GM23338 (cell line): ENCODE measurements around the gene SH3BP5. TPM values are rescaled to one million over a fixed set of nuclear protein-coding genes. Genes with fewer than 3 reads are reported as not detected.

Experiments used
- ATAC-seq: fragments of 200-7000 bp; cut with Tn5 transposase; 3 replicates; pipeline ENCODE4 v1.9.1; 2020
- DNase-seq: peaks from one replicate; pipeline ENCODE4 v3.0.0-alpha.2; 2015; ENCODE audit warnings: low spot score
- H2AFZ ChIP-seq: fragments of 200-600 bp; sonication (generic); 2 replicates; pipeline ENCODE4 v1.8.0; 2016; ENCODE audit warnings: antibody characterized with exemption, mild to moderate bottlenecking, moderate library complexity
- H3F3A ChIP-seq: fragments of 200-600 bp; sonication (generic); replicated peaks from 2 replicates; pipeline ENCODE4 v1.8.0; 2017; ENCODE audit warnings: antibody characterized with exemption, mixed run types, low read depth
- H3K27ac ChIP-seq: fragments of 200-600 bp; sonication (generic); 2 replicates; pipeline ENCODE4 v1.6.1; 2016; ENCODE audit warnings: low read depth
- H3K27me3 ChIP-seq: fragments of 200-600 bp; sonication (generic); 2 replicates; pipeline ENCODE4 v1.8.0; 2016; ENCODE audit warnings: mild to moderate bottlenecking, mixed run types, moderate library complexity; ENCODE audit not compliant: insufficient read depth
- H3K36me3 ChIP-seq: fragments of 200-600 bp; sonication (generic); 2 replicates; pipeline ENCODE4 v1.8.0; 2016; ENCODE audit warnings: mild to moderate bottlenecking; ENCODE audit not compliant: insufficient read depth
- H3K4me1 ChIP-seq: fragments of 200-600 bp; sonication (generic); 2 replicates; pipeline ENCODE4 v1.8.0; 2016; ENCODE audit warnings: mild to moderate bottlenecking, moderate library complexity; ENCODE audit not compliant: insufficient read depth
- H3K4me2 ChIP-seq: fragments of 200-600 bp; sonication (generic); 2 replicates; pipeline ENCODE4 v1.7.1; 2017; ENCODE audit warnings: mixed run types
- H3K4me3 ChIP-seq: fragments of 200-600 bp; sonication (generic); 2 replicates; pipeline ENCODE4 v1.6.1; 2016; ENCODE audit warnings: mixed run types
- H3K79me2 ChIP-seq: fragments of 200-600 bp; sonication (generic); replicated peaks from 2 replicates; pipeline ENCODE4 v1.8.0; 2017; ENCODE audit warnings: mild to moderate bottlenecking; ENCODE audit not compliant: insufficient read depth
- H3K9me2 ChIP-seq: fragments of 200-600 bp; sonication (generic); 2 replicates; pipeline ENCODE4 v1.8.0; 2017; ENCODE audit not compliant: insufficient read depth
- H4K20me1 ChIP-seq: fragments of 200-600 bp; sonication (generic); replicated peaks from 2 replicates; pipeline ENCODE4 v1.8.0; 2017; ENCODE audit warnings: mild to moderate bottlenecking; ENCODE audit not compliant: insufficient read depth
- H3K27ac Mint-ChIP-seq: 2 replicates; pipeline ENCODE4 v1.8.0; 2020; ENCODE audit warnings: inconsistent platforms, mild to moderate bottlenecking, moderate library complexity, mixed read lengths
- H3K27me3 Mint-ChIP-seq: 3 replicates; pipeline ENCODE4 v1.8.0; 2022; ENCODE audit warnings: low read depth, mild to moderate bottlenecking, moderate library complexity, mixed read lengths, inconsistent platforms; ENCODE audit not compliant: insufficient read depth, poor library complexity
- H3K36me3 Mint-ChIP-seq: 3 replicates; pipeline ENCODE4 v1.8.0; 2021; ENCODE audit warnings: low read depth, mild to moderate bottlenecking, inconsistent platforms, moderate library complexity, mixed read lengths
- H3K4me1 Mint-ChIP-seq: 3 replicates; pipeline ENCODE4 v1.8.0; 2020; ENCODE audit warnings: mild to moderate bottlenecking, inconsistent platforms, mixed read lengths
- H3K4me3 Mint-ChIP-seq: 3 replicates; pipeline ENCODE4 v1.8.0; 2021; ENCODE audit warnings: moderate library complexity, mild to moderate bottlenecking, inconsistent platforms, mixed read lengths
- H3K9me3 Mint-ChIP-seq: 3 replicates; pipeline ENCODE4 v1.8.0; 2020; ENCODE audit warnings: moderate library complexity, mild to moderate bottlenecking, inconsistent platforms, mixed read lengths
- CREB1 ChIP-seq: fragments of 250-450 bp; sonication (Bioruptor Pico); IDR thresholded peaks from 2 replicates; pipeline ENCODE4 v1.5.0; 2020; ENCODE audit warnings: low read depth, mild to moderate bottlenecking, moderate library complexity
- CTCF ChIP-seq, 2 experiments: fragments of 200-600 bp in 1 of 2; sonication (generic) in 1 of 2; conservative IDR thresholded peaks; 2 replicates each; pipeline versions ENCODE4 v1.5.1 to v1.6.1; 2016 to 2017; ENCODE audit warnings: antibody characterized with exemption in 2 of 2, low read depth in 2 of 2, mild to moderate bottlenecking in 2 of 2, moderate library complexity in 1 of 2
- ETS1 ChIP-seq: IDR thresholded peaks from 2 replicates; pipeline ENCODE4 v1.6.1; 2016; ENCODE audit warnings: antibody characterized with exemption
- EZH2 ChIP-seq: fragments of 200-600 bp; sonication (generic); IDR thresholded peaks from one replicate; pipeline ENCODE4 v1.8.0; 2017; ENCODE audit warnings: antibody characterized with exemption, mild to moderate bottlenecking, low read depth; ENCODE audit not compliant: unreplicated experiment
- EZH2phosphoT487 ChIP-seq: fragments of 200-600 bp; sonication (generic); IDR thresholded peaks from one replicate; pipeline ENCODE4 v1.8.1; 2018; ENCODE audit warnings: antibody characterized with exemption; ENCODE audit not compliant: unreplicated experiment
- JUNB ChIP-seq: IDR thresholded peaks from one replicate; pipeline ENCODE4 v1.6.1; 2016; ENCODE audit warnings: antibody characterized with exemption; ENCODE audit not compliant: unreplicated experiment
- NANOG ChIP-seq: IDR thresholded peaks from 2 replicates; pipeline ENCODE4 v1.6.1; 2016; ENCODE audit warnings: antibody characterized with exemption, borderline replicate concordance
- POLR2AphosphoS5 ChIP-seq: IDR thresholded peaks from 2 replicates; pipeline ENCODE4 v1.6.1; 2016; ENCODE audit warnings: antibody characterized with exemption, low read depth
- REST ChIP-seq: IDR thresholded peaks from one replicate; pipeline ENCODE4 v1.6.1; 2018; ENCODE audit warnings: antibody characterized with exemption; ENCODE audit not compliant: unreplicated experiment
- STAT1 ChIP-seq: IDR thresholded peaks from one replicate; pipeline ENCODE4 v1.6.1; 2016; ENCODE audit warnings: antibody characterized with exemption; ENCODE audit not compliant: unreplicated experiment
- ZNF114 ChIP-seq: fragments of 250-450 bp; sonication (Bioruptor Pico); IDR thresholded peaks from 2 replicates; pipeline ENCODE4 v1.5.0; 2020; ENCODE audit warnings: mild to moderate bottlenecking, moderate library complexity
- ZNF331 ChIP-seq: fragments of 250-450 bp; sonication (Bioruptor Pico); IDR thresholded peaks from 2 replicates; pipeline ENCODE4 v1.5.0; 2020; ENCODE audit warnings: low read depth, mild to moderate bottlenecking, moderate library complexity
- polyA plus RNA-seq: library from polyadenylated mRNA; unstranded; fragments of >200 nt; fragmentation: Nextera tagmentation; extraction: Ambion mirVana; gene quantifications from 2 replicates; pipeline ENCODE4 v1.2.1, GENCODE V29; 2016
- total RNA-seq: library from RNA; depleted of rRNA; stranded (reverse); fragments of >200 nt; shearing (Covaris generic); gene quantifications from 2 replicates; pipeline ENCODE4 v1.2.3, GENCODE V29; 2014

Gene SH3BP5
- total and polyA plus RNA-seq, 2 experiments from 2014 or later = 5.8 to 9.1 TPM

GRCh38 chr3:15321349-15321748 is 11.0 kb downstream of the SH3BP5 start (continued):
- TF ChIP-seq CTCF (conservative IDR thresholded peaks at IDR 0.05; ENCODE audit: low read depth in 2 of 2) (no peak), ZNF114 (CRISPR knock-in tag) (no peak), EZH2 (no peak), JUNB (no peak)

GRCh38 chr3:15319575-15319974 is 12.8 kb downstream of the SH3BP5 start:
- no peaks in the 10 kb centered on the region for H3K36me3 ChIP-seq
- Mint-ChIP-seq H3K27ac (no peak overlapping the region), H3K36me3 (no peaks in the 10 kb centered on the region), H3K9me3 (no peaks in the 10 kb centered on the region), H3K4me1 (peaks cover 12% of the 10 kb centered on the region), H3K27me3 (peaks cover 3% of the 10 kb centered on the region), H3K4me3 (no peak overlapping the region)
- no peak overlapping the region for H3K4me2 ChIP-seq
- H3K27me3 ChIP-seq = no peaks in the 10 kb centered on the region
- no peak for DNase-seq
- H3K4me3 ChIP-seq = no peak overlapping the region
- H3F3A ChIP-seq = no peaks in the 10 kb centered on the region
- H3K9me2 ChIP-seq = no peaks in the 10 kb centered on the region
- H4K20me1 ChIP-seq = no peaks in the 10 kb centered on the region; the same call in 1 of the 2 replicates
- no peak for ATAC-seq
- peaks cover 6% of the 10 kb centered on the region for H3K79me2 ChIP-seq
- TF ChIP-seq ZNF331 (CRISPR knock-in tag) (no peak), POLR2AphosphoS5 (no peak), NANOG (no peak), EZH2 (no peak), EZH2phosphoT487 (no peak), STAT1 (no peak), CTCF (conservative IDR thresholded peaks at IDR 0.05; ENCODE audit: low read depth in 2 of 2) (no peak)
- H2AFZ ChIP-seq = no peak overlapping the region
- peaks cover 5% of the 10 kb centered on the region; the same call in 1 of the 2 replicates for H3K4me1 ChIP-seq
- no peak overlapping the region for H3K27ac ChIP-seq

GRCh38 chr3:15319136-15319535 is 13.2 kb downstream of the SH3BP5 start:
- Mint-ChIP-seq H3K27me3 (peaks cover 3% of the 10 kb centered on the region), H3K27ac (no peak overlapping the region), H3K4me1 (peaks cover 12% of the 10 kb centered on the region), H3K9me3 (no peaks in the 10 kb centered on the region), H3K4me3 (no peak overlapping the region), H3K36me3 (no peaks in the 10 kb centered on the region)
- no peak overlapping the region for H3K27ac ChIP-seq
- H3K4me2 ChIP-seq = no peak overlapping the region
- H2AFZ ChIP-seq = no peak overlapping the region
- H3K36me3 ChIP-seq = no peaks in the 10 kb centered on the region
- no peaks in the 10 kb centered on the region for H3F3A ChIP-seq
- no peaks in the 10 kb centered on the region for H3K27me3 ChIP-seq
- H4K20me1 ChIP-seq = no peaks in the 10 kb centered on the region; the same call in 1 of the 2 replicates
- no peaks in the 10 kb centered on the region for H3K9me2 ChIP-seq
- no peak for ATAC-seq
- no peak for DNase-seq
- H3K79me2 ChIP-seq = peaks cover 6% of the 10 kb centered on the region
- H3K4me1 ChIP-seq = peaks cover 4% of the 10 kb centered on the region
- H3K4me3 ChIP-seq = no peak overlapping the region
- TF ChIP-seq NANOG (no peak), STAT1 (no peak), CTCF (conservative IDR thresholded peaks at IDR 0.05; ENCODE audit: low read depth in 2 of 2) (no peak), ZNF331 (CRISPR knock-in tag) (no peak), CREB1 (CRISPR knock-in tag) (no peak), REST (no peak), ETS1 (no peak), JUNB (no peak)
